Skeletal muscle tissue (tissue), 4 donors: ENCODE measurements around the gene CLN6. TPM values are rescaled to one million over a fixed set of nuclear protein-coding genes. Genes with fewer than 3 reads are reported as not detected.
"Not testable (repeated sequence)": the region's sequence is repeated elsewhere in the genome, so short reads cannot be mapped to it uniquely, and the experiment has no call there.

Experiments used
- H3K27ac ChIP-seq: one replicate; pipeline ENCODE4 v1.7.0; 2013; ENCODE audit warnings: mild to moderate bottlenecking, low read depth, low read length, inconsistent platforms
- H3K27me3 ChIP-seq, 3 donors: one replicate each; pipeline ENCODE4 v1.7.0; 2013; ENCODE audit warnings: low read length in 3 of 3; ENCODE audit not compliant: control insufficient read depth in 3 of 3, insufficient read depth in 3 of 3
- H3K36me3 ChIP-seq, 3 donors: one replicate each; pipeline ENCODE4 v1.7.0; 2013; ENCODE audit warnings: low read length in 3 of 3; ENCODE audit not compliant: control insufficient read depth in 3 of 3, insufficient read depth in 3 of 3
- H3K4me1 ChIP-seq, 3 donors: one replicate each; pipeline ENCODE4 v1.7.0; 2013; ENCODE audit warnings: low read length in 3 of 3, mild to moderate bottlenecking in 3 of 3; ENCODE audit not compliant: control insufficient read depth in 3 of 3, insufficient read depth in 3 of 3
- H3K4me3 ChIP-seq, 3 donors: one replicate each; pipeline ENCODE4 v1.7.0; 2013; ENCODE audit warnings: low read length in 3 of 3
- H3K9ac ChIP-seq, 3 donors: one replicate each; pipeline ENCODE4 v1.7.0; 2013; ENCODE audit warnings: low read length in 3 of 3, mild to moderate bottlenecking in 3 of 3, moderate library complexity in 2 of 3, low read depth in 1 of 3
- H3K9me3 ChIP-seq, 3 donors: one replicate each; pipeline ENCODE4 v1.7.0; 2013; ENCODE audit warnings: low read length in 3 of 3; ENCODE audit not compliant: control insufficient read depth in 3 of 3
- total RNA-seq: library from RNA; depleted of rRNA; stranded (reverse); fragments of >200 nt; gene quantifications from one replicate; pipeline ENCODE4 v1.2.3, GENCODE V29; 2014
- donor health status: Osteomylitis.

CLN6 gene
- total RNA-seq, 1 donor from 2014 or later: 6.8 TPM

DNA sequence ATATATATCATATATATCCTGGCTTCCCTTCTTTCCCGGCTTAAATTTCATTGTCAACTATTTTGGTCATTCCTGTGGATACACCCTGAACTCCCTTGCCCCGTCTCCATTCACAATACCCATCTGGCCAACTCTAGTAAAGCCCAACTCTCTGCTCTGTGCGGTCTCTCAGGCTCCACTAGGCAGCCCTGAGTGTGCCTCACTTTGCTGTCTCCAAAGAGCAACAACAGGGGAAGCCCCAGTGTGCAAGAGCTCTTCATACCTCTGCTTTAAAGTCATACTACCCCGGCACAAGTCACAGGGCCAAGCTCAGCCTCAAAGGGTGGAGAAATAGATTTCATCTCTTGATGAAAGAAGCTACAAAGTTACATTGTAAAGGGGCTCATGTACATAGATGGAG lies 29.2 kb upstream of the CLN6 start:
- peaks cover 6 to 24% (median 16%) of the 10 kb centered on the region in 3 donors for H3K4me1 ChIP-seq
- no peak overlapping the region for H3K27ac ChIP-seq

DNA sequence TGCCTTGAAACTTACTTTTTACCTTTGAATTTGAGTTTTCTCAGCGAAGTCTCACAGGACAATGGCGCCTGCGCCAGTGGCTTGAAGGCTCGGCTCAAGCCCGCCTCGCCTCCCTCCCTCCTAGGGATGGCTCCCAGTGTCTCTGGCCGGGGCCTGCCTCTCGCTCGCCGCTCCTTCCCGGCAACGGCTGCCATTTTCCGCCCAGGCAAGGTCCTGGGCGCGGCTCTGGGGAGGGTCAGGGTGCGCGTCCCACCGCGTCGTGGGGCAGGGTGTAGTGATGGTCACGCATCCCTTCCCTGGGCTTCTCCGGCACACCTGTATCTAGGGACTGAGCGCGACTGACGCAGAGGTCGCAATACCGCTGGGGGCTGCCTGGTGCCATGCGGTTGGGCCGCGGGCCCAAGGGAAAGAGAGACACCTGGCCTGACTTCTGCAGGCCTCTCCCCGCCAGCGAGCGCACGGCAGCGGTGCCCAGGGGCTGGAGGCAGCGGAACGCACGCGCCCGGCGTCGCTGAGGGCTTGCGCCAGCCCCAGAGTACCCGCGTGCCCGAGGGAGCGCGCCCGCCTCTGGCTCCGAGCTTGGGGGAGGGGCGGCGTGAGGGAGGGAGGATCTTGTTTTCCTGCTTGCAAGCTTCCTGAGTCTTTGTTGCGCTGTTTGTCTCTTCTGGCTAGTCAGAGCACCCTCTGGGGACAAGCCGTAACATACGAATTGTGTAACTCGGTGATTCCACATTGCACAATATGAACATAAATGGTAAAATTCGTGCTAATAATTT lies 27.3 kb upstream of the CLN6 start:
- H3K4me1 ChIP-seq: peaks cover 9 to 27% (median 16%) of the 10 kb centered on the region in 3 donors
- H3K27me3 ChIP-seq: no peaks in the 10 kb centered on the region

More for the DNA sequence above, 29.2 kb upstream of the CLN6 start:
- Histone ChIP-seq H3K36me3 (no peaks in the 10 kb centered on the region), H3K27me3 (no peaks in the 10 kb centered on the region), H3K9me3 (no peaks in the 10 kb centered on the region), H3K4me3 (no peak overlapping the region), H3K9ac (peak overlapping the region in 1 of 3 donors; percentile 50)

DNA sequence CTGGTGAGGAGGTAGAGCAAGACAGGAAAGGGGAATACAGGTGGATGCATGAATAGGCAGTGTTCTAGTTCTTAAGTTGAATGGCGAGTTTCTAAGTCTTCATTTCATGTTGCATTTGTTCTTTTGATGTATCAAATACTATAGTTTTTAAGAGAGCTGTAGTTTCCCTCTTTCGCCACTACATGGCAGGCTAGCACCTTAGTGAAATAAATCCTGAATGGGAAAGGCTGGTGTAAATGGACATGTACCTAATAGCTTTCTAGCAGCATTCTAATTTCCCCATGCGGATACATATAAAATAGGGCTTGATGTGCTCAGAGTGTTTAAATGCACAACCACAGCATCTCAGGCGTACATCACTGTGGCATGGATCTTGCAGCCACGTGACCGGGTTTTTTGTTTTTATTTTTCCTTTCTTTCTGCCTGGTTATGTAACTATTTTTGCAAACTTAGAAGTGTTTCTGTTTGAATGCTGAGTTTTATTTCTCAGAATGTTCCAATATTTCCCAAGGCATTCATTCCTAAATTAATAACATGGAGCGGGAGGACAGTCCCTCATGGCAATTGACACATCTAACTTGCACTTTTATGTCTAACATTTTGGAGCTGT lies 23.5 kb upstream of the CLN6 start:
- Histone ChIP-seq H3K4me3 (no peak overlapping the region), H3K36me3 (no peaks in the 10 kb centered on the region), H3K4me1 (peaks cover 6 to 14% (median 8%) of the 10 kb centered on the region in 3 donors), H3K27ac (no peak overlapping the region), H3K27me3 (no peaks in the 10 kb centered on the region), H3K9me3 (no peaks in the 10 kb centered on the region), H3K9ac (no peak overlapping the region)

More for the DNA sequence above, 27.3 kb upstream of the CLN6 start:
- Histone ChIP-seq H3K9me3 (no peaks in the 10 kb centered on the region), H3K9ac (peak overlapping the region; percentile 80 to 86 (median 81)), H3K36me3 (no peaks in the 10 kb centered on the region), H3K4me3 (peak overlapping the region; percentile 59 to 77 (median 64)), H3K27ac (peak overlapping the region; percentile 85)

DNA sequence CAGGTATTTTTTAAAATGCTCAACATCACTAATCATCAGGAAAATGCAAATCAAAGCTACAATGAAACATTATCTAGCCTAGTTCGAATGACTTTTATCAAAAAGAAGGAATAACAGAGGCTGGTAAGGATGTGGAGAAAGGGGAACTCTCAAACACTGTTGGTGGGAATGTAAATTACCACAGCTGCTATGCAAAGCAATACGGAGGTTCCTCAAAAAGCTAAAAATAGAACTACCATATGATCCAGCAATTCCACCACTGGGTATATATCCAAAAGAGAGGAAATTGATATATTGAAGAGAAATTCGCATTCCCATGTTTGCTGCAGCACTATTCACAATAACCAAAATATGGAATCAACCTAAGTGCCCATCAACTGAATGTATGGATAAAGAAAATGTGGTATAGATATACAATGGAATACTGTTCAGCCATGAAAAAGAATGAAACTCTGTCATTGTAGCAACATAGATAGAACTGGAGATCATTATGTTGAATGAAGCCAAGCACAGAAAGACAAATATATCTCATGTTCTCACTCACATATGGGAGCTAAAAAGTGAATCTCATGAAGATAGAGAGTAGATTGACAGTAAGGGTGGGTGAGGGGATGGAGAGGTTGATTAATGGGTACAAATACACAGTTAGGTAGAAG lies 19.7 kb upstream of the CLN6 start:
- Histone ChIP-seq H3K27ac (no peak overlapping the region), H3K9me3 (no peaks in the 10 kb centered on the region), H3K9ac (no peak overlapping the region), H3K4me1 (peaks cover 0 to 3% (median 3%) of the 10 kb centered on the region in 3 donors), H3K27me3 (no peaks in the 10 kb centered on the region), H3K4me3 (no peak overlapping the region), H3K36me3 (no peaks in the 10 kb centered on the region)

DNA sequence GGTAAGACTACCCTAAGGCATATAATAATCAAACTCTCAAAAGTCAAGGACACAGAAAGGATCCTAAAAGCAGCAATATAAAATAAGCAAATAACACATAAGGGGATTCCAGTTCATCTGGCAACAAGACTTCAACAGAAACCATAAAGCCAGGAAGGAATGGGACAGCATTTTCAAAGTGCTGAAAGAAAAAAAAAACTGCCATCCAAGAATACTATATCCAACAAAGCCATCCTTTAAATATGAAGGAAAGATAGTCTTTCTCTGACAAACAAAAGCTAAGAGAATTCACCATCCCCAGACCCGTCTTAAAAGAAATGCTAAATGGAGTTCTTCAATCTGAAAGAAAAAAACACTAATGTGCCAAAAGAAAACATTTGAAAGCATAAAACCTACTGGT lies 14.7 kb upstream of the CLN6 start:
- Histone ChIP-seq H3K27ac (no peak overlapping the region), H3K27me3 (no peaks in the 10 kb centered on the region), H3K36me3 (no peaks in the 10 kb centered on the region), H3K9ac (no peak overlapping the region), H3K4me3 (no peak overlapping the region), H3K4me1 (no peaks in the 10 kb centered on the region), H3K9me3 (no peaks in the 10 kb centered on the region)

DNA sequence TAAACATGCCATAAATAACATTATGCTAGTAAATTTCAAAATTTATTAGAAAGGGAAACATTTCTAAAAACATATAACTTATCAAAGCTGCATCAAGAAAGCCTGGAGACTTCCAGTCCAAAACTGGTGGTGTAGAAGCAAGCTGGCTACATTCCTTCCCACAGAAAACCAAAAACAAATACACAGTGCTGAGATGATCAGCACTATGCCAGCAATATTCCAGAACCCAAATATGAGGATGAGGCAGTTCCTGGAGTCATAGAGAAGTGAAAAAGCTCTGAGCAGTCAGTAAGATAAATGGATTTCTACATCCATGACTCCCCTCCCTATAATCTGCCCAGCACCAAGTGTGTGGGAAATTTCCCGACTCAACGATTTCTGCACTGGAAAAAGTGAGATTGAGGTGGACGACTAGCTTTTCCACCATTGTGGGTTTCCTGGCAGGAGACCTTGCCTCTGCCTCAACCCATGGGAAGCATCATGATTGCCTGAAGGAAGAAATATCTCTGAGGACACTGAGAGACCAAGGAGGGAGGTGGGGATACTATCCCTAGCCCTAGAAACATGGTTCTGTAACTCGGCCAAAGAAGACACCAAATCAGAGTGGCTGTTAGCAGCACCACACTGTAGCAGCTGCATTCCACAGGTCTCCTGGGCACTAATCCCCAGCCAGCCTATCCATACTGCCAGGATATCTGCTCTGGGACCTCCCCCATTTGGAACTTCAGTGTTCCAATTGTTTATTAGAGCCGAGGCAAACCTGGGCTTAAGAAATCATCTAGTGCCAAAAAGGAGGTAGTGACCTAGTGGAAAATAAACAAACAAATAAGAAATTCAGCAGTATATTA lies 11.8 kb upstream of the CLN6 start:
- Histone ChIP-seq H3K9me3 (no peaks in the 10 kb centered on the region), H3K4me3 (no peak overlapping the region), H3K9ac (no peak overlapping the region), H3K36me3 (no peaks in the 10 kb centered on the region), H3K27ac (no peak overlapping the region), H3K27me3 (no peaks in the 10 kb centered on the region), H3K4me1 (no peaks in the 10 kb centered on the region)

DNA sequence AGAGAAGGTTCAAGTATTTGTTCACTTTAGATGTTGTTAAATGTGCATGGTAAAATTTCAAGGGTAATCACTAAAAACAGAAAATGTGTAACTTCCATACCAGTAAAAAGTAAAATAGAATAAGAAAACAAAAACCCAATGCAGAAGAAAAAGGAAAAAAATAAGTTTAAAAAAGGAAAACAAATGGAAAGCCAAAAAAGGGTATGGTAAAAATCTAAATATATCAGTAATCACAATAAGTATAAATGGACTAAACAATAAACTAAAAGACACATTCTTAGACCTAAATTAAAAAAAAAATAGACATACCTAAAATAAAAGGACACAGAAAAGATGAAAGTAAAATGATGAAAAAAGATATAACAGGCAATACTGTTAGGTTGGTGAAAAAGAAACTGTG lies 9.5 kb upstream of the CLN6 start:
- no peak overlapping the region for H3K9ac ChIP-seq
- H3K27me3 ChIP-seq: no peaks in the 10 kb centered on the region
- no peaks in the 10 kb centered on the region for H3K9me3 ChIP-seq
- H3K27ac ChIP-seq: no peak overlapping the region
- no peaks in the 10 kb centered on the region for H3K4me1 ChIP-seq
- H3K4me3 ChIP-seq: no peak overlapping the region
- no peaks in the 10 kb centered on the region for H3K36me3 ChIP-seq

DNA sequence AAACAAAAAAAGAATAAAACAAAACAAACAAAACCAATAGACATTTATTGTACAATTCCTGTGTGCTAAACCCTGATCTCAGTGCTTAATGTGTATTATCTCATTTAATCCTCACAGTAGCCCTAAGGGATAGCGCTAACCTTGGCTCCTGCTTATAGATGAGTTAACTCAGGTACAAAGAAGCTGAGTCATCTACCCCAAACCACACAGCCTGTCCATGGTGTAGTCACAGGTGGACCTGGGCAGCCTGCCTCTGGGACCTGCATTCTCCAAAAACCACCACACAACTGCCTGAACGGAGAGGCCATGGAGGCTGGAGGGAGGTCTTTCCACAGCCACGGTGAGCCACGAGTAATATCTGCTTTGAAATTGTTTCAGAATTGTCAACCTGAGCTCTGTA lies 5.5 kb upstream of the CLN6 start:
- Histone ChIP-seq H3K9me3 (no peaks in the 10 kb centered on the region), H3K27ac (no peak overlapping the region), H3K9ac (no peak overlapping the region), H3K27me3 (no peaks in the 10 kb centered on the region), H3K4me3 (no peak overlapping the region), H3K36me3 (no peaks in the 10 kb centered on the region), H3K4me1 (peaks cover 3 to 4% (median 3%) of the 10 kb centered on the region in 3 donors)

DNA sequence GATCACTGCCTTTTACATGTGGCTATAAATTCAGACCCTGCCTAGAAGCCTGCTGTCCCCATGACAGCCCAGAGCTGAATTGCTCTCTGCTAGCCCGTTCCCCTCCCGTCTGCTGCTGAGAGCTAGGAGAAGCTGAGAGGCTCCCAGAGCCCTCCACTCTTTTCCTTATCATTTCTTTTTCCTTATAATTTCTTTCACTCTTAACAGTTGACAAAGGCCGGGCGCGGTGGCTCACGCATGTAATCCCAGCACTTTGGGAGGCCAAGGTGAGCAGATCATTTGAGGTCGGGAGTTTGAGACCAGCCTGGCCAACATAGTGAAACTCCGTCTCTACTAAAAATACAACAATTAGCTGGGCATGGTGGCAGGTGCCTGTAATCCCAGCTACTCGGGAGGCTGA lies 5.0 kb upstream of the CLN6 start:
- not testable (repeated sequence) for H3K27ac ChIP-seq, H3K9ac ChIP-seq, H3K4me1 ChIP-seq, H3K36me3 ChIP-seq, H3K4me3 ChIP-seq, H3K27me3 ChIP-seq, H3K9me3 ChIP-seq
